ENCODE results near the gene KRTAP16-1. TPM values are rescaled to one million over a fixed set of nuclear protein-coding genes. Genes with fewer than 3 reads are reported as not detected.

The KRTAP16-1 gene
- total RNA-seq, 4 donors from 2014 or later: not detected

- intact Hi-C loops (cut with DNase I; ENCODE audit: low total_unique reads): no loop called here
- Histone ChIP-seq H3K4me1 (no peaks in the 10 kb centered on the region), H3K36me3 (no peaks in the 10 kb centered on the region), H3K27me3 (no peaks in the 10 kb centered on the region), H3K27ac (no peak overlapping the region), H3K9me3 (no peaks in the 10 kb centered on the region), H3K4me3 (no peak overlapping the region)
- no peak for DNase-seq
- no peak for TF ChIP-seq CTCF (IDR thresholded peaks at IDR 0.05)
- no peak for TF ChIP-seq POLR2A (IDR thresholded peaks at IDR 0.05)
Observed at GRCh38 chr17:41307647-41308046, 1.5 kb downstream of the KRTAP16-1 start.

GRCh38 chr17:41304091-41304490 is 5.0 kb downstream of the KRTAP16-1 start:
- TF ChIP-seq POLR2A (IDR thresholded peaks at IDR 0.05) (no peak), CTCF (IDR thresholded peaks at IDR 0.05) (no peak)
- Histone ChIP-seq H3K36me3 (no peaks in the 10 kb centered on the region), H3K27ac (no peak overlapping the region), H3K9me3 (no peaks in the 10 kb centered on the region), H3K4me1 (no peaks in the 10 kb centered on the region), H3K27me3 (no peaks in the 10 kb centered on the region), H3K4me3 (no peak overlapping the region)
- intact Hi-C loops (cut with DNase I; ENCODE audit: low total_unique reads): no loop called here
- no peak for DNase-seq

- no peak overlapping the region for H3K27ac ChIP-seq
- no peak for TF ChIP-seq CTCF (IDR thresholded peaks at IDR 0.05)
- TF ChIP-seq POLR2A (IDR thresholded peaks at IDR 0.05): no peak
- H3K27me3 ChIP-seq: no peaks in the 10 kb centered on the region
- intact Hi-C loops (cut with DNase I; ENCODE audit: low total_unique reads): no loop called here
- no peaks in the 10 kb centered on the region for H3K9me3 ChIP-seq
- no peaks in the 10 kb centered on the region for H3K36me3 ChIP-seq
- DNase-seq: no peak
- H3K4me3 ChIP-seq: no peak overlapping the region
- no peaks in the 10 kb centered on the region for H3K4me1 ChIP-seq
Observed at GRCh38 chr17:41302981-41303380, 6.1 kb downstream of the KRTAP16-1 start.

GRCh38 chr17:41301916-41302901 is 6.9 kb downstream of the KRTAP16-1 start, which contains the start of gene KRTAP29-1:
KRTAP29-1 (minus strand) TSS chr17:41302851; CDS start chr17:41302851, 0 bp downstream.
- no peak for DNase-seq
- Histone ChIP-seq H3K9me3 (no peaks in the 10 kb centered on the region), H3K36me3 (no peaks in the 10 kb centered on the region), H3K4me3 (no peak within 1 kb of the TSS), H3K27ac (no peak within 1 kb of the TSS), H3K27me3 (no peaks in the 10 kb centered on the region), H3K4me1 (no peaks in the 10 kb centered on the region)
- no peak for TF ChIP-seq POLR2A (IDR thresholded peaks at IDR 0.05)
- TF ChIP-seq CTCF (IDR thresholded peaks at IDR 0.05): no peak
- intact Hi-C loops (cut with DNase I; ENCODE audit: low total_unique reads): no loop called here

GRCh38 chr17:41301204-41301790 is 7.8 kb downstream of the KRTAP16-1 start:
- Histone ChIP-seq H3K4me3 (no peak overlapping the region), H3K9me3 (no peaks in the 10 kb centered on the region), H3K27me3 (no peaks in the 10 kb centered on the region), H3K36me3 (no peaks in the 10 kb centered on the region), H3K4me1 (no peaks in the 10 kb centered on the region), H3K27ac (no peak overlapping the region)
- DNase-seq: no peak
- intact Hi-C loops (cut with DNase I; ENCODE audit: low total_unique reads): no loop called here
- TF ChIP-seq CTCF (IDR thresholded peaks at IDR 0.05) (no peak), POLR2A (IDR thresholded peaks at IDR 0.05) (no peak)

Data from uterus (tissue), 4 donors.